IPS-20b (cell line): Measurements from ENCODE around the gene TAF12.
"Not testable (repeated sequence)": the region's sequence is repeated elsewhere in the genome, so short reads cannot be mapped to it uniquely, and the experiment has no call there.

Source experiments
- H3K27ac ChIP-seq: one replicate; pipeline ENCODE4 v1.5.1; 2013; ENCODE audit warnings: low read length
- H3K27me3 ChIP-seq: 2 replicates; pipeline ENCODE4 v1.6.1; 2013; ENCODE audit warnings: mild to moderate bottlenecking, low read length, inconsistent platforms; ENCODE audit not compliant: insufficient read depth
- H3K36me3 ChIP-seq: 2 replicates; pipeline ENCODE4 v1.6.1; 2013; ENCODE audit warnings: low read depth, mild to moderate bottlenecking, inconsistent platforms, low read length, moderate library complexity; ENCODE audit not compliant: insufficient read depth
- H3K4me1 ChIP-seq: 2 replicates; pipeline ENCODE4 v1.6.1; 2013; ENCODE audit warnings: mild to moderate bottlenecking, control low read depth, inconsistent platforms, low read length, moderate library complexity; ENCODE audit not compliant: insufficient read depth
- H3K4me3 ChIP-seq: 2 replicates; pipeline ENCODE4 v1.5.1; 2013; ENCODE audit warnings: mild to moderate bottlenecking, low read length, inconsistent platforms
- H3K9ac ChIP-seq: 2 replicates; pipeline ENCODE4 v1.6.1; 2013; ENCODE audit warnings: low read depth, mild to moderate bottlenecking, inconsistent platforms, low read length, moderate library complexity
- H3K9me3 ChIP-seq: 2 replicates; pipeline ENCODE4 v1.6.1; 2013; ENCODE audit warnings: mild to moderate bottlenecking, low read depth, low read length, inconsistent platforms; ENCODE audit not compliant: insufficient read depth

Gene TAF12

GRCh38 chr1:28577738-28578536 is 64.9 kb downstream of the TAF12 start:
- no peak overlapping the region for H3K9ac ChIP-seq
- no peak overlapping the region for H3K4me3 ChIP-seq
- no peak overlapping the region for H3K27ac ChIP-seq
- H3K4me1 ChIP-seq = peaks cover 5% of the 10 kb centered on the region
- no peaks in the 10 kb centered on the region for H3K9me3 ChIP-seq
- H3K27me3 ChIP-seq = peaks cover 7% of the 10 kb centered on the region; the same call in 1 of the 2 replicates
- peaks cover 66% of the 10 kb centered on the region for H3K36me3 ChIP-seq

GRCh38 chr1:28577052-28577678 is 65.7 kb downstream of the TAF12 start:
- no peak overlapping the region for H3K9ac ChIP-seq
- no peak overlapping the region for H3K4me3 ChIP-seq
- peaks cover 5% of the 10 kb centered on the region for H3K4me1 ChIP-seq
- peaks cover 1% of the 10 kb centered on the region; the same call in 1 of the 2 replicates for H3K27me3 ChIP-seq
- no peaks in the 10 kb centered on the region for H3K9me3 ChIP-seq
- no peak overlapping the region for H3K27ac ChIP-seq
- peaks cover 71% of the 10 kb centered on the region for H3K36me3 ChIP-seq

GRCh38 chr1:28573564-28573963 is 69.3 kb downstream of the TAF12 start:
- no peaks in the 10 kb centered on the region for H3K27me3 ChIP-seq
- H3K9ac ChIP-seq = no peak overlapping the region
- no peaks in the 10 kb centered on the region for H3K4me1 ChIP-seq
- no peak overlapping the region for H3K4me3 ChIP-seq
- no peak overlapping the region for H3K27ac ChIP-seq
- peaks cover 66% of the 10 kb centered on the region for H3K36me3 ChIP-seq
- H3K9me3 ChIP-seq = no peaks in the 10 kb centered on the region

- not testable (repeated sequence) for H3K27ac ChIP-seq, H3K4me3 ChIP-seq, H3K9ac ChIP-seq, H3K27me3 ChIP-seq, H3K4me1 ChIP-seq, H3K9me3 ChIP-seq
- H3K36me3 ChIP-seq = peaks cover 66% of the 10 kb centered on the region
Observed at GRCh38 chr1:28572891-28573290, 70.0 kb downstream of the TAF12 start.

- H3K9ac ChIP-seq = no peak overlapping the region
- no peaks in the 10 kb centered on the region for H3K27me3 ChIP-seq
- no peaks in the 10 kb centered on the region for H3K4me1 ChIP-seq
- no peak overlapping the region for H3K4me3 ChIP-seq
- H3K36me3 ChIP-seq = peaks cover 66% of the 10 kb centered on the region
- H3K9me3 ChIP-seq = no peaks in the 10 kb centered on the region
- no peak overlapping the region for H3K27ac ChIP-seq
Observed at GRCh38 chr1:28571911-28572310, 71.0 kb downstream of the TAF12 start.

- H3K27me3 ChIP-seq = no peaks in the 10 kb centered on the region
- H3K36me3 ChIP-seq = peaks cover 76% of the 10 kb centered on the region
- no peak overlapping the region for H3K27ac ChIP-seq
- H3K4me3 ChIP-seq = no peak overlapping the region
- H3K9ac ChIP-seq = no peak overlapping the region
- H3K9me3 ChIP-seq = no peaks in the 10 kb centered on the region
- H3K4me1 ChIP-seq = no peaks in the 10 kb centered on the region
Observed at GRCh38 chr1:28566931-28567330, 75.9 kb downstream of the TAF12 start.

- H3K36me3 ChIP-seq = peaks cover 76% of the 10 kb centered on the region
Observed at GRCh38 chr1:28565726-28566125, 77.1 kb downstream of the TAF12 start.

GRCh38 chr1:28565040-28565439 is 77.8 kb downstream of the TAF12 start:
- no peaks in the 10 kb centered on the region for H3K27me3 ChIP-seq
- H3K4me3 ChIP-seq = no peak overlapping the region
- no peaks in the 10 kb centered on the region for H3K4me1 ChIP-seq
- H3K36me3 ChIP-seq = peaks cover 76% of the 10 kb centered on the region
- H3K9me3 ChIP-seq = no peaks in the 10 kb centered on the region
- no peak overlapping the region for H3K9ac ChIP-seq
- no peak overlapping the region for H3K27ac ChIP-seq

More at GRCh38 chr1:28565726-28566125, 77.1 kb downstream of the TAF12 start:
- no peaks in the 10 kb centered on the region for H3K4me1 ChIP-seq
- no peak overlapping the region for H3K9ac ChIP-seq
- no peaks in the 10 kb centered on the region for H3K27me3 ChIP-seq
- no peaks in the 10 kb centered on the region for H3K9me3 ChIP-seq
- H3K4me3 ChIP-seq = no peak overlapping the region
- H3K27ac ChIP-seq = no peak overlapping the region

GRCh38 chr1:28564310-28564709 is 78.6 kb downstream of the TAF12 start:
- Histone ChIP-seq H3K36me3 (peaks cover 82% of the 10 kb centered on the region), H3K27me3 (no peaks in the 10 kb centered on the region), H3K9me3 (no peaks in the 10 kb centered on the region), H3K9ac (no peak overlapping the region), H3K4me1 (no peaks in the 10 kb centered on the region), H3K4me3 (no peak overlapping the region), H3K27ac (no peak overlapping the region)

- Histone ChIP-seq H3K36me3 (peaks cover 73% of the 10 kb centered on the region), H3K9me3 (no peaks in the 10 kb centered on the region), H3K9ac (no peak overlapping the region)
Observed at GRCh38 chr1:28560886-28561285, 82.0 kb downstream of the TAF12 start.

More at GRCh38 chr1:28560886-28561285, 82.0 kb downstream of the TAF12 start:
- H3K27ac ChIP-seq = no peak overlapping the region
- no peaks in the 10 kb centered on the region for H3K4me1 ChIP-seq
- H3K4me3 ChIP-seq = no peak overlapping the region
- no peaks in the 10 kb centered on the region for H3K27me3 ChIP-seq
